HG02610 (cell line): ENCODE results near the gene CPM.

Experiments used
- ATAC-seq: cut with Tn5 transposase; IDR thresholded peaks from one replicate; pipeline ENCODE4 v1.9.1; 2021; ENCODE audit warnings: mild to moderate bottlenecking, moderate library complexity; ENCODE audit not compliant: unreplicated experiment

CPM gene

GRCh38 chr12:68932961-68933893, at the start of gene CPM:
Gene CPM, minus strand, starts transcription at chr12:68933171. Its CDS starts 334 bp downstream, at chr12:68932837.
- peak; percentile 96 for ATAC-seq

- ATAC-seq: no peak
Observed at GRCh38 chr12:68981516-68981915, 48.5 kb upstream of the CPM start.

DNA sequence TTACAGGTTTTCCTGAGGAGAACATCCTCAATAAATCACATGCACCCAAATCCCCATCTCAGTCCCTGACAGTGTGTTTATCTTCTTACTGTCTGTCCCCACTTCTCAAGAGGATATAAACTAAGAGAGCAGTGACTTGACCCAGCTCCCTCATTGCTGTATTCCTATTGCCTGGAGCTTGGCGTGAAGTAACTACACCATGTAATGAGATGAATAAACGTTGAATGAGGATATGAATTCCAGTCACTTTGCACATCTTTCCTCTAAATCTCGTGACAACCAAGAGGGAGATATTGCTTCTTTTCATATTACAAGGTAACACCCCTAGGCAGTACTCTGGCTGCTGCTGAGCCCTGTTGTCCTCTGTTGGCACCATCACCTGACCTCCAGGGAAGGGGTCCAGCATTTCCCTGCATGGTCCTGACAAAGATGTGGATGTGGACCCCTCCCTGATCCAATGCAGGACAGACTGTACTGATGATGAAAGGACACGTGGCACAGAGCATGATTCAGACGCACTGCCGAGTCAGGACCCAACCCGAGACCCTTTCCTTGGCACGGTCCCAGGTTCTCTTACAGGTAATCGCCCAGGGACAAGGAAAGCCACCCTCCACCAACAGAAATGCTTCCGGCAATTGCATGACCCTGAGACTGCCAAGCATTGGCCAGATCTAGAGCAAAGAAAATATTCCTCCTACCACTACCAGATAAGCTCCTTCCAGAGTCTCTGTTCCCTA, 47.7 kb upstream of the CPM start:
- no peak for ATAC-seq

- ATAC-seq: no peak
Observed at GRCh38 chr12:68978678-68979077, 45.7 kb upstream of the CPM start.

DNA sequence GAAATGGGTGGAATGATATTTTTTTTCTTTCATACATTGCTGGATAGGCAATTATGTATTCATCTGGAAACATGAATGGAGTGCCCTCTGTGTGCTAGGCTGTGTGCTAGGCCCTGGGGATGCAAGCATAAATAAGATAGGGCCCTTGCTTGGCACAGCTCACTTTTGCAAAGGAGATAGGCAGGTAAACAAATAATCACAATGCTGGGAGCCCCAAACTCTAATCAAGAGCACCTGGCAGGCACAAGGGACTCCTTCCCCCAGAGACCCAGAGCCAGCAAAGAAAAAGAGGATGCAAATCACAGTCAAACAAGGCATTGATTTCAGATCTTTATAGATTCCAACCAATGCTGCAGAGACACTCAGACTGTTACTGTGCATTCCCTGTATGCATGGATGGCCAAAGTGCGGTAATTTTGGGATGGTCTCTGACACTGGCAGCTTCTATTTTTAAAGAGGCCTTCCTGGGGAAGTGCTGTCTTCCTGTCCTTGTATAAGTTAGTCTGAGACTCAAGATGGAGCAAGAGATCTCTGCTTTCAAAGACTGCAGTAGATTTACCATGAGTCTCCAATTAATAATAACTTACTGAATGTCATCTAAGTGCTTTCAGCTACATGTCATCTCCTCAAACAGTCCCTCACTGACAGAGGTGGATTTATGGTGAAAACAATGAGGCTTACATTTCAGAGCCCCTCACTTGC, 45.1 kb upstream of the CPM start:
- ATAC-seq: no peak

- no peak for ATAC-seq
Observed at GRCh38 chr12:68977335-68977734, 44.4 kb upstream of the CPM start.

DNA sequence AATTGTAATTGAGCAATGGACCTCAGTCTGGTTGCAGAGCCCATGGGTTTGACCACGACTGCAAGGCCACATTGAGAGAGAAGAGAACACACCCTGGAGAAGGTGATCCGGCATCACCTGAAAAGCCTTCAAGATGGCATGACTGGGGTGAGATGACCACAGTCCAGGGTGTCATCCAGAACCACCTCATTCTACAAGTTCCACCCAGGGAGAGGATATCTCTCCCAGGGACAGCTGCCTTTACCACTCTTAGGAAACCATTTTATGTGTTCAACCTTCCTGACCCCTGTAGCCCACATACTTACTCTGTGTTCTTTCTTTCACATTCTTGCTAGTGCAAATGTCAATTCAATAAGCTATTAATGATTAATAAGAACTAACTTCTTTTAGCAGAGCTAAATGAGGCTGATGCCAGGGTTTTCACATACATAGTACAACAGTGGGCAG, 43.4 kb upstream of the CPM start:
- ATAC-seq: no peak

- no peak for ATAC-seq
Observed at GRCh38 chr12:68975811-68976210, 42.8 kb upstream of the CPM start.

DNA sequence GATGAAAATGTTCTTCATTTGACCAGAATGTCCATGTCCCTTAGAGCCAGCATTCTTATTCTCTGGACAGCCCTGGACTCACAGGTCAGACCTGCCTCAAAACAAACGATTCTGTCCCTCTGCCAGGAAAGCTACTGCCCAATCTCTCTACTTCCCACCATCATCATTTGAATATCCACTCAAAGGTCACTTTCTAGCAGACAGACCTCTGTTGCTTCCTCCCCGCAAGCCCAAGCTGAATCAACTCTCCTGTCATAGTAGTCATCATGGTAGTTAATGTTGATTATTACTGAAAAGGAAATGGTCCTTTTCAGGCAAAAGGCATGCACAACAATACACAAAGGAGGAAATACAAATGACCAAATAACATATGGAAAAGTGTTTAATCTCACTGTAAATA, 39.6 kb upstream of the CPM start:
- no peak for ATAC-seq

DNA sequence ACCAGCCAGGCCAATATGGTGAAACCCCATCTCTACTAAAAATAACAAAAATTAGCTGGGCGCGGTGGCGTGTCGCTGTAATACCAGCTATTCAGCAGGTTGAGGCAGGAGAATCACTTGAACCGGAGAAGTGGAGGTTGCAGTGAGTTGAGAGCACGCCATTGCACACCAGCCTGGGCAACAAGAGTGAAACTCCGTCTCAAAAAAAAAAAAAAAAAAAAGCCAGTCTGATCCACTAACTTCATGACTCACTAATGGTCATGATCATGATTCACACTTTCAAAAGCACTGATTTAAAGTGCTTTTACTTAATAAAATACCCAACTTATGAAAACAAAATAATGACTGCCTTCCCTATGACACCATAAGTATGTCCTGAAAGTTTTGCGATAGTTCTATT, 38.4 kb upstream of the CPM start:
- ATAC-seq: no peak

DNA sequence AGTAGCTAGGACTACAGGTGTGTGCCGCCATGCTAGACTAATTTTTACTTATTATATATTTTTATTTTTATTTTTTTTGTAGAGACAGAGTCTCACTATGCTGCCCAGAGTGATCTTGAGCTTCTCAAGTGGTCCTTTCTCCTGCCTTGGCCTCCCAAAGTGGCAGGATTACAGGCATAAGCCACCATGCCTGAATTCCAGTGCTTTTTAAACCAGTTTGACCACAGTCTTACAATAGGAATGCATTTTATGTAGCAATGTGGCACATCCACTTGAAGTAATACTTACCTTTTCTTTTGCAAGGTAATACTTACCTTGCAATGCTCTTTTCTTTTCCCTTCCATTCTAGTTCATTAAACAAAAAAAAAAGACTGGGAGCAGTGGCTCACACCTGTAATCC, 38.0 kb upstream of the CPM start:
- ATAC-seq: no peak

DNA sequence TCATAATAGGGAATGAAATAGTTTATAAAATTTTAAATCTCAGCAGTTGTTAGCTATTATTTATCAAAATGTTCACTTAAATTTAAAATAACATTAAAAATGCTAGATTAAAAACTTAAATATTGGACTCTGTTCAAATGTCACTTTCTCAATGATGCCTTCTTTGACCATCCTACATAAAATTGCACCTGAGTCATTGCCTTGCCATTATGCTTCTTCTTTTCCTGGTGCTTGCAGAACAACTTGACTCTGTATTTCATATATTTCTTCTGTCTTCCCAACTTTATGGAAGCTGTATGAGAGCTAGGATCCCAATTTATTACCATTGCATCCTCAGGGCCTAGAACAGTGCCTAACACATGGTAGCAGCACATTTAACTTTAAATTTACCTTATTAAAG, 37.3 kb upstream of the CPM start:
- no peak for ATAC-seq

DNA sequence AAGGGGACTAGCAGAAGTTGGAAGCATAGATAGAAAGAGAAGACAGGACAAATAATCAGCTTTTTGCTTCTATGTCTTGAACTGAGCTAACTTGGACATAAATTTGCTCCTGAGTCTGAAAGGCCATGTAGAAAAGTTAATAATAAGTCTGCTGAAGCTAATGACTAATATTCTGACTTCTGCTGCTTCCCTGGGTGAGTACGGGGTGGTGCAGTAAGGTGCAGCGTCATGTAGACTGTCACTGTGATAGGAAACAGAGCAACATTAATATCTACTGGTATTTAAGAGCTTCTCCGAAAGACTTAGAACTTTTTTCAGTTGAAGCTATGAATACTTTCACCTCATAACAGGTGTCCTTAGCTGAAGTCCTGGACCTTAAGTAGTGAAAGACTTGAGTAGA, 34.1 kb upstream of the CPM start:
- ATAC-seq: no peak

DNA sequence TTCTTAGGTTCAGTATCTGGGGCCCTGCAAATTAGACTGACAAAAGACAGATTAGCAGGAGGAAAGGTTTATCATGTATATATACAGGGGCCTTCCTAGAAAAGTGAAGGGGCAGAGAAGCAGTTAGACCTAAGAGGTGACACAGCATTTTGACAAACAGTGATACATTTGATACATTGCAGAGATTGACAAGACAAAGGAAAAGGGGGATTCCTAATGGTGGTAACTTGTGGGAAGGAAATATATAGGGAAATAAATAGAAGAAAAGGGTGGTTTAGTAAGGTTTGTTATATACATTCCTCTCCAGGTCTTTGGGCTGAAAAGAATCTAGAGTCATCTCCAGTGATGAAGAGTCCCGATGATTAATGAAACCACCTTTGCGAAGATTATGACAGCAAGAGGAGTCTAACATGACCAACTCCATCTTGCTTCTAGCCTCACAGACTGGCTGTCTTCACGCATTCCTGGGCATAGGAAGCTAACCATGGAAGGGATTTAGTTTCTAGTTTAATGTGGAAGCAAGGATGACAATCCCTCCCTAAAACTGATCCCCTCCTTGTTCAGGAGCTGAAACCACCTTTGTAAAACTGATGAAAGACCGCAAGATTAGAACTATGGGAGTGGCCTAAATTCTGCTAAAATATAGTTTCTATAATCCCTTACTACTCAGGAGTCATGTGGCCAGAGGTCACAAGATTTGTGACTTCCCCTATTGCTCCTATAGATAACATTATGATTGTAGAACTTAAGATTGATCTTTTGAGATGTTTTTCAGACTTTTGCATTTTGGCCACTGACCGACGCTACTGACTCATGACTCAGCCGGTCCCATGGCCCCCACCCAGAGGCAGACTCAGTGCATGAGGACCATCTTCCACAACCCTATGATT, 31.1 kb upstream of the CPM start:
- no peak for ATAC-seq

GRCh38 chr12:68962877-68963855, 30.2 kb upstream of the CPM start:
- no peak for ATAC-seq

GRCh38 chr12:68959891-68960464, 27.0 kb upstream of the CPM start:
- ATAC-seq: no peak

GRCh38 chr12:68959143-68959858, 26.3 kb upstream of the CPM start:
- no peak for ATAC-seq

- ATAC-seq: peak; percentile 95
Observed at GRCh38 chr12:68958322-68958721, 25.4 kb upstream of the CPM start.
